Measurements from ENCODE around the gene NAALADL1.
"Not testable (repeated sequence)": the region's sequence is repeated elsewhere in the genome, so short reads cannot be mapped to it uniquely, and the experiment has no call there.

Gene NAALADL1

GRCh38 chr11:65008016-65008415, 50.3 kb downstream of the NAALADL1 start:
- CTCF ChIA-PET, result interaction anchor here (1.1 kb wide), 1 partner anchor 172 kb away, joined by 3 read pairs; no protein-coding TSS in a partner anchor

GRCh38 chr11:65003968-65004367, 54.4 kb downstream of the NAALADL1 start:
- DNase-seq (ENCODE audit: extremely low spot score); POLR2A ChIA-PET: not testable (repeated sequence)
- CTCF ChIA-PET, result interaction anchor here (1.3 to 3.0 kb wide), 3 partner anchors 10 to 113 kb away, joined by 4 to 18 read pairs (median 17); partner anchors contain the start of genes ARL2 and ZNHIT2

More at GRCh38 chr11:65008016-65008415, 50.3 kb downstream of the NAALADL1 start:
- no peak for TF ChIP-seq CTCF (IDR thresholded peaks at IDR 0.05; ENCODE audit: control extremely low read depth, extremely low read depth, low read depth, missing control alignments)
- POLR2A ChIA-PET, result no interaction called here
- no peak for DNase-seq (ENCODE audit: extremely low spot score)

- no peak for DNase-seq (ENCODE audit: extremely low spot score)
- ChIA-PET POLR2A (no interaction called here), CTCF (interaction anchor here (1.3 to 3.0 kb wide), 2 partner anchors 11 to 114 kb away, joined by 4 to 18 read pairs; partner anchors contain the start of genes ARL2 and ZNHIT2)
- no peak for TF ChIP-seq CTCF (IDR thresholded peaks at IDR 0.05; ENCODE audit: control extremely low read depth, extremely low read depth, low read depth, missing control alignments)
Measured at GRCh38 chr11:65003282-65003681, 55.1 kb downstream of the NAALADL1 start.

GRCh38 chr11:65002706-65003105, 55.6 kb downstream of the NAALADL1 start:
- no peak for DNase-seq (ENCODE audit: extremely low spot score)
- TF ChIP-seq CTCF (IDR thresholded peaks at IDR 0.05; ENCODE audit: control extremely low read depth, extremely low read depth, low read depth, missing control alignments), result no peak
- POLR2A ChIA-PET, result no interaction called here
- CTCF ChIA-PET, result interaction anchor here (1.3 to 3.0 kb wide), 3 partner anchors 11 to 114 kb away, joined by 3 to 18 read pairs (median 4); partner anchors contain the start of genes ARL2 and ZNHIT2

- no peak for DNase-seq (ENCODE audit: extremely low spot score)
- ChIA-PET POLR2A (no interaction called here), CTCF (interaction anchor here (1.0 to 6.2 kb wide), 4 partner anchors 13 to 250 kb away, joined by 3 to 34 read pairs (median 3); partner anchors contain the start of gene ARL2)
- no peak for TF ChIP-seq CTCF (IDR thresholded peaks at IDR 0.05; ENCODE audit: control extremely low read depth, extremely low read depth, low read depth, missing control alignments)
Measured at GRCh38 chr11:64999478-64999877, 58.9 kb downstream of the NAALADL1 start.

- ChIA-PET POLR2A (no interaction called here), CTCF (interaction anchor here (1.0 to 6.2 kb wide), 5 partner anchors 14 to 251 kb away, joined by 3 to 34 read pairs (median 4); partner anchors contain the start of genes ARL2 and CDC42BPG)
- TF ChIP-seq CTCF (IDR thresholded peaks at IDR 0.05; ENCODE audit: control extremely low read depth, extremely low read depth, low read depth, missing control alignments), result no peak
- no peak for DNase-seq (ENCODE audit: extremely low spot score)
Measured at GRCh38 chr11:64998690-64999431, 59.5 kb downstream of the NAALADL1 start.

GRCh38 chr11:64998141-64998540, 60.2 kb downstream of the NAALADL1 start:
- CTCF ChIA-PET, result interaction anchor here (1.0 to 6.2 kb wide), 7 partner anchors 15 to 154 kb away, joined by 3 to 34 read pairs (median 7); partner anchors contain the start of genes ARL2 and CDC42BPG
- POLR2A ChIA-PET, result no interaction called here
- TF ChIP-seq CTCF (IDR thresholded peaks at IDR 0.05; ENCODE audit: control extremely low read depth, extremely low read depth, low read depth, missing control alignments), result no peak
- no peak for DNase-seq (ENCODE audit: extremely low spot score)
